Esophagus muscularis mucosa (tissue), 4 donors: ENCODE data around the gene FOXI2. TPM values are rescaled to one million over a fixed set of nuclear protein-coding genes. Genes with fewer than 3 reads are reported as not detected.

Source experiments
- DNase-seq: peaks from one replicate; pipeline ENCODE4 v3.0.0-alpha.2; 2017; ENCODE audit errors: extremely low spot score
- H3K27ac ChIP-seq, 4 donors: fragments of 200-600 bp; sonication (generic); replicated peaks in 1 of 4; 1 replicate in 3 of 4; 2 replicates in 1 of 4; pipeline ENCODE4 v1.5.1; 2016 to 2019; ENCODE audit warnings: mild to moderate bottlenecking in 1 of 4
- H3K27me3 ChIP-seq, 4 donors: fragments of 200-600 bp; sonication (generic); one replicate each; pipeline versions ENCODE4 v1.5.1 to v1.6.0; 2016 to 2019
- H3K36me3 ChIP-seq, 4 donors: fragments of 200-600 bp; sonication (generic); one replicate each; pipeline ENCODE4 v1.5.1; 2016 to 2019
- H3K4me1 ChIP-seq, 4 donors: fragments of 200-600 bp; sonication (generic); one replicate each; pipeline ENCODE4 v1.5.1; 2016 to 2019
- H3K4me3 ChIP-seq, 4 donors: fragments of 200-600 bp; sonication (generic); 1 replicate in 2 of 4; 2 replicates in 2 of 4; pipeline ENCODE4 v1.5.1; 2016 to 2019; ENCODE audit warnings: mild to moderate bottlenecking in 4 of 4, moderate library complexity in 1 of 4
- H3K9me3 ChIP-seq, 4 donors: fragments of 200-600 bp; sonication (generic); 1 replicate in 3 of 4; 2 replicates in 1 of 4; pipeline ENCODE4 v1.5.1; 2016 to 2019
- EP300 ChIP-seq: sonication (generic); formaldehyde crosslinking; IDR thresholded peaks from one replicate; pipeline ENCODE4 v1.6.1; 2017; ENCODE audit warnings: antibody characterized with exemption
- POLR2A ChIP-seq: fragments of 450-650 bp; IDR thresholded peaks from one replicate; pipeline ENCODE4 v1.6.1; 2017; ENCODE audit warnings: antibody characterized with exemption, moderate library complexity, mild to moderate bottlenecking, low read depth
- POLR2AphosphoS5 ChIP-seq, 2 donors: sonication (generic); formaldehyde crosslinking; IDR thresholded peaks; one replicate each; pipeline ENCODE4 v1.6.1; 2017; ENCODE audit warnings: antibody characterized with exemption in 2 of 2
- WGBS: methylation state at CpG from one replicate; pipeline ENCODE4 v1.1.5; 2018; 5-methylcytosine and 5-hydroxymethylcytosine counted together
- intact Hi-C: fragments of 100-400 bp; cut with DNase I; formaldehyde crosslinking; loops from one replicate; pipeline ENCODE4 v1.15.1; 2023
- total RNA-seq, 4 donors: library from RNA; depleted of rRNA; stranded (reverse); fragments of >200 nt; gene quantifications; one replicate each; pipeline versions ENCODE4 v1.1.0 to v1.2.1, GENCODE V29; 2016
- TF ChIP-seq, protein P1 (sequence below), 3 experiments: fragments of 200-600 bp in 2 of 3; fragments of 450-650 bp in 1 of 3; sonication (generic) in 2 of 3; IDR thresholded peaks; one replicate each; pipeline ENCODE4 v1.5.1; 2017 to 2019; ENCODE audit warnings: antibody characterized with exemption in 3 of 3, mild to moderate bottlenecking in 2 of 3, moderate library complexity in 1 of 3

FOXI2 gene
- under 1 TPM; 0.13 to 0.42 (median 0.17) TPM for total RNA-seq

DNA sequence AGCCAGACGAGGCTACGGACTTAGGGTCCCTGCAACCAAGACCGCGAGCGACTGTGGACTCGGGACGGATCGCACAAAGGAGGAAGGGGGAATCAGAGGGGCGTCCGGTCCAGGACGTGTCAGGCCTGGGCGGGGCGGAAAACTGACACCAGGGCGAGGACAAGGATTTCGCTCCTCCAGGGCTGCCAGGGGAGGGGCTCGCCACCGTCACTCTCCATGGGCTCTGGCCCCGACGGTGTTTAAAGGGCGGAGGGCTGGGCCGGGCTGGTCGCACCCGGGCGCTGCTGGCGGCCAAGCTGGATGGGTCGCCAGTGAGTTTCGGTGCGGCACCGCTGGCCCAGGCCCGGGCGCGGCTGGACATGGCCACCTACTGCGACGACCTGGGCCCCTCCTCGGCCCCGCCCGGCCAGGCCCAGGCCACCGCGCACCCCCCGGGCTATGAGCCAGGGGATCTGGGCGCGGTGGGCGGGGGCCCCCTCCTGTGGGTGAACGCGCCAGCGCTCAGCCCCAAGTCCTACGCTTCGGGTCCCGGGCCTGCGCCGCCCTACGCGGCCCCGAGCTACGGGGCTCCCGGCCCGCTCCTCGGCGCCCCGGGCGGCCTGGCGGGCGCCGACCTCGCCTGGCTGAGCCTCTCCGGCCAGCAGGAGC is at the start of gene FOXI2:
Gene FOXI2, plus strand, starts transcription at position 271 of the 648 bp plus-strand sequence. Its CDS starts 89 bp downstream, at position 360.
- Histone ChIP-seq H3K9me3 (no peaks in the 10 kb centered on the region), H3K4me3 (peak within 1 kb of the TSS; percentile 28 to 38 (median 36)), H3K4me1 (peaks cover 0 to 36% (median 28%) of the 10 kb centered on the region in 4 donors), H3K27ac (peak within 1 kb of the TSS in 1 of 4 donors; percentile 57), H3K36me3 (no peaks in the 10 kb centered on the region), H3K27me3 (peaks cover 0 to 82% (median 18%) of the 10 kb centered on the region in 4 donors)
- no peak for DNase-seq
- intact Hi-C loops, result no loop called here
- WGBS, result 7% methylated on average over 5 of the region's 66 CpGs
- no peak for TF ChIP-seq POLR2AphosphoS5 (IDR thresholded peaks at IDR 0.05)
- TF ChIP-seq, protein P1, sequence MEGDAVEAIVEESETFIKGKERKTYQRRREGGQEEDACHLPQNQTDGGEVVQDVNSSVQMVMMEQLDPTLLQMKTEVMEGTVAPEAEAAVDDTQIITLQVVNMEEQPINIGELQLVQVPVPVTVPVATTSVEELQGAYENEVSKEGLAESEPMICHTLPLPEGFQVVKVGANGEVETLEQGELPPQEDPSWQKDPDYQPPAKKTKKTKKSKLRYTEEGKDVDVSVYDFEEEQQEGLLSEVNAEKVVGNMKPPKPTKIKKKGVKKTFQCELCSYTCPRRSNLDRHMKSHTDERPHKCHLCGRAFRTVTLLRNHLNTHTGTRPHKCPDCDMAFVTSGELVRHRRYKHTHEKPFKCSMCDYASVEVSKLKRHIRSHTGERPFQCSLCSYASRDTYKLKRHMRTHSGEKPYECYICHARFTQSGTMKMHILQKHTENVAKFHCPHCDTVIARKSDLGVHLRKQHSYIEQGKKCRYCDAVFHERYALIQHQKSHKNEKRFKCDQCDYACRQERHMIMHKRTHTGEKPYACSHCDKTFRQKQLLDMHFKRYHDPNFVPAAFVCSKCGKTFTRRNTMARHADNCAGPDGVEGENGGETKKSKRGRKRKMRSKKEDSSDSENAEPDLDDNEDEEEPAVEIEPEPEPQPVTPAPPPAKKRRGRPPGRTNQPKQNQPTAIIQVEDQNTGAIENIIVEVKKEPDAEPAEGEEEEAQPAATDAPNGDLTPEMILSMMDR (IDR thresholded peaks at IDR 0.05), result no peak
- no peak for TF ChIP-seq EP300
- no peak for TF ChIP-seq POLR2A

DNA sequence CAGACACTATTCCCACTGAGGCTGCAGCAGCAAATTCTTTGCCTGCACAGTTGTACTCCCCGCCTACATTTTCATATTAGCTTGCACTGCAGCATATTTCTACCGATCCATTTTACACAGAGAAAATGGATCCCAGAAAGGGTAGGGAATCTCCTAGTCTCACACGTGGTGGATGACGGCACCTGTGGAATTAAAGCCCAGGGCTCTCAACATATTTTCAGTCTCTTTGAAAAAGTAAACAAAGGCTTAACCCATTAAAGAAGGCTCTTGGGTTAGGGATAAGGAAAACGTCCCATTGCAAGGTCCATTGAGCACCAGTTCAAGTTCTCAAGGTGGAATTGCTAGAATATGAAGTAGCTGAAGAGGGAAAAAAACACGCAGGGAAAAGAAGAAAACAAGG is 49.4 kb upstream of the FOXI2 start:
- no peak for DNase-seq
- no peaks in the 10 kb centered on the region for H3K27me3 ChIP-seq
- WGBS, result 55% methylated on average over 6 of the region's 6 CpGs
- no peak overlapping the region for H3K27ac ChIP-seq
- H3K9me3 ChIP-seq, result no peaks in the 10 kb centered on the region
- TF ChIP-seq POLR2A (no peak), EP300 (no peak)
- no peak overlapping the region for H3K4me3 ChIP-seq
- intact Hi-C loops, result no loop called here
- no peaks in the 10 kb centered on the region for H3K36me3 ChIP-seq
- no peaks in the 10 kb centered on the region for H3K4me1 ChIP-seq

DNA sequence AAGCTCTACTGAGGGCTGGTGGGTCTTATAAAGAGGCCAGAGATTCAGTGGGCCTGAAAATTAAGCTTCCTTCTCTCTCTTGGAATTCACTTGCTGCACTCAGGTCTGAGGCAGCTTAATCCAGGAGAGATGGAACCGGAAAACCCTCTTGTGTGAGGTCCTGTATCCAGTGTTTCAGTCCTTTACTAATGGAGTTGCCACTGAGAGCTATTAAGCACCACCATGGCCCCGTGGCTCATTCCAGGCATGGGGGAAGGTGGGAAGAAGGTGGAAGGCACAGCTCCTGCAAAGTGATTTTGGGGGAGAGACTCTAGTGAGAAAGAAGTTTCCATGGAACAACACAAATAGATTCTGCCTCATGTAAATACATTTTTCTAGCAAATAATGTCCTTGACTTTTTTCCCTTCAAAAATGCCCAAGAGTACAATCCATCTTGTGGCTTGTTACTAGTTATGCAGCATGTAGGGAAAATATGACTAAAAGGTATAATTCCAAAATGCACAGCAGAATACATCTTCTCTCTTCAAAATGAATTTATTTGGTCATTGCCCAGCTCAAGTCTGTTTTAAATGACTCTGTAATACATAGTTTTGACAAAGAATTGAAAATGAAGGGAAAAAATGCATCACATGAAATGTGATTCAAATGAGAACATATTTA is 46.7 kb upstream of the FOXI2 start:
- DNase-seq, result no peak
- Histone ChIP-seq H3K27me3 (no peaks in the 10 kb centered on the region), H3K36me3 (no peaks in the 10 kb centered on the region), H3K27ac (no peak overlapping the region), H3K4me3 (no peak overlapping the region), H3K4me1 (no peaks in the 10 kb centered on the region), H3K9me3 (no peaks in the 10 kb centered on the region)
- TF ChIP-seq POLR2A (no peak), POLR2AphosphoS5 (IDR thresholded peaks at IDR 0.05) (no peak)
- whole genome bisulfite sequencing, result 89% methylated on average over 2 of the region's 2 CpGs
- intact Hi-C loops, result no loop called here

DNA sequence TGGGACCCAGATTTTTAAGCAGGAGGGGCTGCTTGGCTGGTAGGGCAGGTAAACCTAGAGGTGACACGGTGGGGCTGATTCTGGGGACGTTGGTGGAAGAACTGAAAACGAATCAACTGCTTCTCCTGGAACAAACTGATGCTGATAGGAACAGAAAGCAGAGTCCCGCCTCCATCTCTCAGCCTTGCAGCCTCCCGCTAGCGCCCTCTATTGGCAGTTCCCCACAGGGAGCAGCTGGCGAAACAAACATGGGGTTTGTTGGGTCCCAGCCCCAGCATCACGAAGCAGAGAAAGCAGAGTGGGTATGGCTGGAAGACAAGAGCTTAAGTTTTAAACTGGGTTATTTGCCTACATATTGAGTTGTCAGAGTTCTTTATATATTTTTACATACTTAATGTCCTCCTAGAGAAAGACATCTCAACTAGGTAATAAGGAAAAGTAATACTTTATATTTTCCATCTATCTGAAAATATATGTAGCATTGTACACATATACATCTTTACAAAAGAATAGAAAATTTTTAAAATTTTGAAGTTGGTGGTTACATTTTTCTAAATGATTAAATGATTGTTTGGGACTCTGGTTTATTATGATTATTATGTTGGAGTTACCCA is 42.3 kb upstream of the FOXI2 start:
- peaks cover 0 to 4% (median 0%) of the 10 kb centered on the region in 4 donors for H3K27me3 ChIP-seq
- H3K4me1 ChIP-seq, result no peaks in the 10 kb centered on the region
- H3K9me3 ChIP-seq, result no peaks in the 10 kb centered on the region
- H3K36me3 ChIP-seq, result no peaks in the 10 kb centered on the region
- H3K4me3 ChIP-seq, result no peak overlapping the region
- H3K27ac ChIP-seq, result no peak overlapping the region
- no peak for DNase-seq
- intact Hi-C loops, result no loop called here
- WGBS, result 43% methylated on average over 8 of the region's 8 CpGs
- no peak for TF ChIP-seq POLR2AphosphoS5 (IDR thresholded peaks at IDR 0.05)
- TF ChIP-seq POLR2A, result no peak
- TF ChIP-seq EP300, result no peak
- TF ChIP-seq, protein P1 (IDR thresholded peaks at IDR 0.05), result no peak

DNA sequence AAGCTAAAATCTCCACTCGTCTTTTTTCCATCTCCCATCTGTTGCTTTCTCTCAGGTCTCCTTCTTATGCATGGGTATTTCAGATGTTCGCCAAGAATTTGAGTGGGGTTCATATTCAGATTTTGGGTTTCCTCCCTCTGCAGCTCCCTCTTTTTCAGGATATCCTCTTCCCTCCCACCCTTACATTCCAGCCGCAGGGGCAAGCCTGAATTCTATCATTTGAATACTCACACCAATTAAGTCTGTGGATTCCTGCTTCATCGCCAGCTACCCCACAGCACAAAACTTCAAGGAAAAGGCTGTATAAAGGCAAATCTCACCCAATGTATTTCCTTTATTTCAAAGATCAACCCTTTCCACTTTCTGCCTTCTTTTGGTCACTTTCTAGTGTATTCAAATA is 41.6 kb upstream of the FOXI2 start:
- no peaks in the 10 kb centered on the region for H3K4me1 ChIP-seq
- TF ChIP-seq POLR2AphosphoS5 (IDR thresholded peaks at IDR 0.05) (no peak), EP300 (no peak), POLR2A (no peak)
- TF ChIP-seq, protein P1 (IDR thresholded peaks at IDR 0.05), result no peak
- H3K27ac ChIP-seq, result no peak overlapping the region
- no peak overlapping the region for H3K4me3 ChIP-seq
- H3K9me3 ChIP-seq, result no peaks in the 10 kb centered on the region
- no peaks in the 10 kb centered on the region for H3K36me3 ChIP-seq
- WGBS, result 40% methylated on average over 4 of the region's 4 CpGs
- peaks cover 0 to 8% (median 0%) of the 10 kb centered on the region in 4 donors for H3K27me3 ChIP-seq
- DNase-seq, result no peak
- intact Hi-C loops, result no loop called here
